PC-3 (cell line): ENCODE results near the gene CSNK2A1. TPM values are rescaled to one million over a fixed set of nuclear protein-coding genes. Genes with fewer than 3 reads are reported as not detected.

ENCODE experiments used
- ATAC-seq: fragments of 200-7000 bp; cut with Tn5 transposase; 2 replicates; pipeline ENCODE4 v1.9.1; 2020; ENCODE audit warnings: mild to moderate bottlenecking, moderate library complexity
- BruUV-seq: library from RNA; stranded (reverse); fragments of 400-500 nt; replicated peaks from 2 replicates; lab custom pipeline; 2021; lab: Mats Ljungman, UMichigan
- CTCF ChIA-PET: fragments of 300-600 bp; sonication (Branson Sonifier 250); formaldehyde crosslinking; loops from one replicate; lab custom pipeline; 2022; ENCODE audit warnings: antibody characterized with exemption; lab: Charles Lee
- POLR2A ChIA-PET: fragments of 300-600 bp; sonication (Branson Sonifier 250); formaldehyde crosslinking; loops from one replicate; lab custom pipeline; 2022; ENCODE audit warnings: antibody characterized with exemption; ENCODE audit not compliant: unreplicated experiment; lab: Charles Lee
- DNase-seq: peaks from one replicate; pipeline ENCODE4 v3.0.0-alpha.2; 2015
- H2AFZ ChIP-seq: fragments of 300-600 bp; sonication (generic); 2 replicates; pipeline ENCODE4 v1.6.0; 2016; ENCODE audit warnings: antibody characterized with exemption, low read length
- H3F3A ChIP-seq: fragments of 300-600 bp; sonication (generic); one replicate; pipeline ENCODE4 v1.6.0; 2017; ENCODE audit warnings: antibody characterized with exemption, low read length, control low read depth, mild to moderate bottlenecking; ENCODE audit not compliant: unreplicated experiment
- H3K27ac ChIP-seq: fragments of 300-600 bp; sonication (generic); 2 replicates; pipeline ENCODE4 v1.5.1; 2016; ENCODE audit warnings: mild to moderate bottlenecking, low read length
- H3K27me3 ChIP-seq: fragments of 300-600 bp; sonication (generic); 2 replicates; pipeline ENCODE4 v1.6.1; 2016; ENCODE audit warnings: low read length, mixed read lengths
- H3K36me3 ChIP-seq: fragments of 300-600 bp; sonication (generic); 2 replicates; pipeline ENCODE4 v1.6.1; 2016; ENCODE audit warnings: low read depth, mixed run types, low read length, mixed read lengths
- H3K4me1 ChIP-seq: fragments of 300-600 bp; sonication (generic); 2 replicates; pipeline ENCODE4 v1.5.1; 2016; ENCODE audit warnings: low read length; ENCODE audit not compliant: insufficient read depth
- H3K4me2 ChIP-seq: fragments of 300-600 bp; sonication (generic); 2 replicates; pipeline ENCODE4 v1.6.0; 2016; ENCODE audit warnings: low read length
- H3K4me3 ChIP-seq: fragments of 300-600 bp; sonication (generic); 2 replicates; pipeline ENCODE4 v1.5.1; 2016; ENCODE audit warnings: mild to moderate bottlenecking, low read length, mixed read lengths
- H3K79me2 ChIP-seq: fragments of 300-600 bp; sonication (generic); 2 replicates; pipeline ENCODE4 v1.6.1; 2017; ENCODE audit warnings: low read length, mixed read lengths
- H3K9ac ChIP-seq: fragments of 300-600 bp; sonication (generic); 2 replicates; pipeline ENCODE4 v1.6.0; 2016; ENCODE audit warnings: mild to moderate bottlenecking, low read length
- H3K9me2 ChIP-seq: fragments of 300-600 bp; sonication (generic); replicated peaks from 2 replicates; pipeline ENCODE4 v1.6.1; 2016; ENCODE audit warnings: mixed run types, low read length, mixed read lengths
- H3K9me3 ChIP-seq: fragments of 300-600 bp; sonication (generic); 2 replicates; pipeline ENCODE4 v1.6.1; 2016; ENCODE audit warnings: low read length, mixed read lengths
- H4K20me1 ChIP-seq: fragments of 300-600 bp; sonication (generic); 2 replicates; pipeline ENCODE4 v1.6.1; 2016; ENCODE audit warnings: low read length, mixed read lengths
- CTCF ChIP-seq: fragments of 300-600 bp; sonication (generic); conservative IDR thresholded peaks from 2 replicates; pipeline ENCODE4 v1.5.1; 2017; ENCODE audit warnings: antibody characterized with exemption, low read depth, mild to moderate bottlenecking, low read length
- EZH2 ChIP-seq: fragments of 300-600 bp; sonication (generic); IDR thresholded peaks from one replicate; pipeline ENCODE4 v1.6.1; 2017; ENCODE audit warnings: antibody characterized with exemption, mild to moderate bottlenecking, low read length; ENCODE audit not compliant: unreplicated experiment
- EZH2phosphoT487 ChIP-seq: fragments of 300-600 bp; sonication (generic); IDR thresholded peaks from 2 replicates; pipeline ENCODE4 v1.6.1; 2018; ENCODE audit warnings: mild to moderate bottlenecking, antibody characterized with exemption, low read length, borderline replicate concordance
- intact Hi-C: fragments of 100-400 bp; cut with micrococcal nuclease; formaldehyde crosslinking; loops from 2 replicates; pipeline ENCODE4 v1.9.0; 2023
- total RNA-seq: library from RNA; depleted of rRNA; stranded (reverse); fragments of >200 nt; gene quantifications from 2 replicates; pipeline ENCODE4 v1.2.3, GENCODE V29; 2014

Gene CSNK2A1
- total RNA-seq, 1 experiment from 2014 or later, result 161 TPM

- no peak for ATAC-seq
- POLR2A ChIA-PET, result interaction anchor here (0.6 kb wide), 1 partner anchor 17 kb away, joined by 3 read pairs; no protein-coding TSS in a partner anchor
Observed at GRCh38 chr20:443223-443775, 100.3 kb downstream of the CSNK2A1 start.

GRCh38 chr20:440636-441035 lies 103.0 kb downstream of the CSNK2A1 start:
- TF ChIP-seq EZH2, result no peak
- TF ChIP-seq EZH2phosphoT487, result no peak
- TF ChIP-seq CTCF, result no peak
- no TSS peak for BruUV-seq
- intact Hi-C loops, result no loop called here
- H3K9me3 ChIP-seq, result no peaks in the 10 kb centered on the region
- CTCF ChIA-PET, result no interaction called here
- H3K79me2 ChIP-seq, result no peaks in the 10 kb centered on the region
- H3K27ac ChIP-seq, result no peak overlapping the region
- no peaks in the 10 kb centered on the region for H3K27me3 ChIP-seq
- H3K4me1 ChIP-seq, result no peaks in the 10 kb centered on the region
- no peak overlapping the region for H3K9ac ChIP-seq
- H3K36me3 ChIP-seq, result peaks cover 68% of the 10 kb centered on the region
- POLR2A ChIA-PET, result no interaction called here
- H3K4me3 ChIP-seq, result no peak overlapping the region
- no peaks in the 10 kb centered on the region for H4K20me1 ChIP-seq
- H3K9me2 ChIP-seq, result no peaks in the 10 kb centered on the region
- H3F3A ChIP-seq, result no peaks in the 10 kb centered on the region
- H3K4me2 ChIP-seq, result no peak overlapping the region
- ATAC-seq (no peak), DNase-seq (no peak)
- no peak overlapping the region for H2AFZ ChIP-seq

More at GRCh38 chr20:443223-443775, 100.3 kb downstream of the CSNK2A1 start:
- Histone ChIP-seq H3K4me3 (no peak overlapping the region), H3K9ac (no peak overlapping the region), H3K4me1 (no peaks in the 10 kb centered on the region), H3K27me3 (no peaks in the 10 kb centered on the region), H3K36me3 (peaks cover 56% of the 10 kb centered on the region), H4K20me1 (no peaks in the 10 kb centered on the region), H3K4me2 (no peak overlapping the region), H2AFZ (no peak overlapping the region), H3K9me2 (no peaks in the 10 kb centered on the region), H3F3A (no peaks in the 10 kb centered on the region), H3K9me3 (no peaks in the 10 kb centered on the region), H3K79me2 (peaks cover 8% of the 10 kb centered on the region; the same call in 1 of the 2 replicates), H3K27ac (no peak overlapping the region)
- intact Hi-C loops, result no loop called here
- BruUV-seq, result no TSS peak
- TF ChIP-seq EZH2 (no peak), CTCF (no peak), EZH2phosphoT487 (no peak)
- CTCF ChIA-PET, result no interaction called here
- DNase-seq, result no peak

GRCh38 chr20:440148-440547 lies 103.4 kb downstream of the CSNK2A1 start:
- H3K9me3 ChIP-seq, result no peaks in the 10 kb centered on the region
- no peak overlapping the region for H3K4me2 ChIP-seq
- H3K9ac ChIP-seq, result no peak overlapping the region
- H3K9me2 ChIP-seq, result no peaks in the 10 kb centered on the region
- ChIA-PET POLR2A (no interaction called here), CTCF (no interaction called here)
- peaks cover 68% of the 10 kb centered on the region for H3K36me3 ChIP-seq
- no peak for TF ChIP-seq CTCF
- no peak for TF ChIP-seq EZH2
- no peak for TF ChIP-seq EZH2phosphoT487
- no peak for DNase-seq
- no peaks in the 10 kb centered on the region for H3K79me2 ChIP-seq
- no peaks in the 10 kb centered on the region for H3K4me1 ChIP-seq
- intact Hi-C loops, result no loop called here
- no peaks in the 10 kb centered on the region for H3F3A ChIP-seq
- no peaks in the 10 kb centered on the region for H3K27me3 ChIP-seq
- H3K4me3 ChIP-seq, result no peak overlapping the region
- H3K27ac ChIP-seq, result no peak overlapping the region
- no TSS peak for BruUV-seq
- no peak overlapping the region for H2AFZ ChIP-seq
- no peaks in the 10 kb centered on the region for H4K20me1 ChIP-seq
- ATAC-seq, result no peak
